K562 (cell line): ENCODE results near the gene PUM1. TPM values are rescaled to one million over a fixed set of nuclear protein-coding genes. Genes with fewer than 3 reads are reported as not detected.

Experiments
- ARID2 ChIP-seq: fragments of 450-650 bp; IDR thresholded peaks from 2 replicates; pipeline ENCODE4 v1.6.1; 2017; ENCODE audit warnings: antibody characterized with exemption, mild to moderate bottlenecking
- CEBPZ ChIP-seq: fragments of 150-350 bp; IDR thresholded peaks from 2 replicates; pipeline ENCODE4 v1.6.1; 2014; ENCODE audit warnings: low read depth, mild to moderate bottlenecking, low read length, borderline replicate concordance
- CREBBP ChIP-seq: IDR thresholded peaks from one replicate; pipeline ENCODE4 v1.6.1; 2012; ENCODE audit warnings: low read depth, mild to moderate bottlenecking, control low read depth, inconsistent platforms, low read length
- ELK1 ChIP-seq: sonication (generic); formaldehyde crosslinking; IDR thresholded peaks from 2 replicates; pipeline ENCODE4 v1.8.1; 2022; ENCODE audit warnings: missing genetic modification reagents
- EP400 ChIP-seq: fragments of 450-650 bp; IDR thresholded peaks from 2 replicates; pipeline ENCODE4 v1.6.1; 2017; ENCODE audit warnings: antibody characterized with exemption, mild to moderate bottlenecking, moderate library complexity
- GTF2E2 ChIP-seq: fragments of 200-800 bp; sonication (Bioruptor generic); IDR thresholded peaks from 2 replicates; pipeline ENCODE4 v1.6.1; 2016; ENCODE audit warnings: missing genetic modification characterization, missing compliant biosample characterization
- HDAC3 ChIP-seq: fragments of 450-650 bp; IDR thresholded peaks from 2 replicates; pipeline ENCODE4 v1.6.1; 2018; ENCODE audit warnings: borderline replicate concordance, mild to moderate bottlenecking, moderate library complexity; ENCODE audit not compliant: partially characterized antibody
- JUNB ChIP-seq: fragments of 450-650 bp; formaldehyde crosslinking; conservative IDR thresholded peaks from 2 replicates; pipeline ENCODE4 v1.4.0; 2020; ENCODE audit warnings: mild to moderate bottlenecking
- KLF13 ChIP-seq: fragments of 450-650 bp; IDR thresholded peaks from 2 replicates; pipeline ENCODE4 v1.6.1; 2016; ENCODE audit warnings: missing genetic modification characterization, low read depth, mild to moderate bottlenecking, missing compliant biosample characterization, moderate library complexity, borderline replicate concordance
- NFIX ChIP-seq: fragments of 250-450 bp; sonication (Bioruptor Pico); IDR thresholded peaks from 2 replicates; pipeline ENCODE4 v1.4.0; 2020; ENCODE audit warnings: low read depth, mild to moderate bottlenecking, moderate library complexity
- PML ChIP-seq: IDR thresholded peaks from 2 replicates; pipeline ENCODE4 v1.6.1; 2012; ENCODE audit warnings: low read length, inconsistent platforms
- SAFB2 ChIP-seq: fragments of 200-400 bp; formaldehyde crosslinking; IDR thresholded peaks from 2 replicates; pipeline ENCODE4 v1.6.1; 2018; ENCODE audit warnings: borderline replicate concordance, low read length, low read depth, moderate library complexity; ENCODE audit not compliant: severe bottlenecking
- SFPQ ChIP-seq: fragments of 200-400 bp; formaldehyde crosslinking; IDR thresholded peaks from 2 replicates; pipeline ENCODE4 v1.6.1; 2017; ENCODE audit warnings: mild to moderate bottlenecking, low read depth, low read length, moderate library complexity
- SMAD1 ChIP-seq: fragments of 150-350 bp; IDR thresholded peaks from 2 replicates; pipeline ENCODE4 v1.6.1; 2014; ENCODE audit warnings: low read length, low read depth; ENCODE audit not compliant: partially characterized antibody
- SMC3 ChIP-seq: conservative IDR thresholded peaks from 2 replicates; pipeline ENCODE4 v1.6.1; 2011; ENCODE audit warnings: low read depth, low read length, improper control_type of control experiment; ENCODE audit not compliant: insufficient read depth
- TARDBP ChIP-seq: fragments of 450-650 bp; IDR thresholded peaks from 2 replicates; pipeline ENCODE4 v1.6.1; 2016
- ZBED1 ChIP-seq: IDR thresholded peaks from 2 replicates; pipeline ENCODE4 v1.6.1; 2014
- ZNF277 ChIP-seq: fragments of 250-450 bp; sonication (Bioruptor Pico); IDR thresholded peaks from 2 replicates; pipeline ENCODE4 v1.8.0; 2022; ENCODE audit warnings: inconsistent platforms, mild to moderate bottlenecking, moderate library complexity, borderline replicate concordance
- ZNF444 ChIP-seq: fragments of 250-450 bp; sonication (Bioruptor Pico); IDR thresholded peaks from 2 replicates; pipeline ENCODE4 v1.4.0; 2020; ENCODE audit warnings: mild to moderate bottlenecking, moderate library complexity
- polyA plus RNA-seq, 8 experiments: library from polyadenylated mRNA; depleted of rRNA in 4 of 8; stranded (reverse) in 5 of 8; unstranded in 3 of 8; fragments of >200 nt; fragmentation: Nextera tagmentation in 2 of 8; fragmentation: Illumina TruSeq in 1 of 8; extraction: Ambion mirVana in 2 of 8; extraction: Trizol in 1 of 8; gene quantifications; 2 replicates each; pipeline versions ENCODE4 v1.2.1 to v1.2.3, GENCODE V29; 2011 to 2014; ENCODE audit warnings: inconsistent platforms in 1 of 8, missing spikeins in 1 of 8
- total RNA-seq, 7 experiments: library from RNA; depleted of rRNA in 6 of 7; stranded (reverse); fragments of >200 nt in 6 of 7; fragmentation: Illumina TruSeq in 2 of 7; extraction: Trizol in 2 of 7; gene quantifications; 2 replicates each; pipeline versions ENCODE4 v1.2.1 to v1.2.3, GENCODE V29; 2011 to 2021; ENCODE audit warnings: low replicate concordance in 1 of 7

PUM1 gene
- total and polyA plus RNA-seq, 9 of the 15 experiments (the other 6 are each of a cell fraction or from before 2014, with no cell fraction given) = 37.7 to 104 (median 55.7) TPM

- TF ChIP-seq CEBPZ (no peak), ELK1 (CRISPR knock-in tag) (no peak), SMAD1 (peak; percentile 10), PML (no peak; the same call in 1 of the 2 replicates), ARID2 (no peak), HDAC3 (no peak), KLF13 (tag) (no peak), NFIX (CRISPR knock-in tag) (no peak), GTF2E2 (peak; percentile 63), SFPQ (no peak), ZBED1 (no peak), ZNF444 (no peak), SMC3 (no peak), EP400 (peak; percentile 16; the same call in 1 of the 2 replicates), ZNF277 (CRISPR knock-in tag) (no peak), TARDBP (peak; percentile 13; the same call in 1 of the 2 replicates), SAFB2 (no peak), JUNB (peak; percentile 49; the same call in 1 of the 2 replicates), CREBBP (no peak)
Observed at GRCh38 chr1:30887485-30888315, 177.8 kb downstream of the PUM1 start (continued).
